HL-60 (cell line): ENCODE data around the gene MAP7.

ENCODE experiments used
- CTCF ChIP-seq: IDR thresholded peaks from one replicate; pipeline ENCODE4 v1.5.1; 2011; ENCODE audit warnings: low read length, control low read depth, inconsistent platforms; ENCODE audit not compliant: insufficient read depth
- GABPA ChIP-seq: IDR thresholded peaks from 2 replicates; pipeline ENCODE4 v1.6.1; 2012; ENCODE audit warnings: low read depth
- POLR2AphosphoS5 ChIP-seq: IDR thresholded peaks from 2 replicates; pipeline ENCODE4 v1.6.1; 2012; ENCODE audit warnings: low read depth
- REST ChIP-seq: IDR thresholded peaks from 2 replicates; pipeline ENCODE4 v1.6.1; 2012; ENCODE audit warnings: low read depth; ENCODE audit not compliant: insufficient replicate concordance

GRCh38 chr6:136582711-136583471 is 32.7 kb upstream of the MAP7 start:
- peak; percentile 15 for TF ChIP-seq CTCF
- TF ChIP-seq POLR2AphosphoS5 = no peak
- TF ChIP-seq REST = no peak
- no peak for TF ChIP-seq GABPA
